Type B pancreatic cell (in vitro differentiated cells): Measurements from ENCODE around the gene MSANTD1. TPM values are rescaled to one million over a fixed set of nuclear protein-coding genes. Genes with fewer than 3 reads are reported as not detected.

Experiments
- DNase-seq: peaks from one replicate; pipeline ENCODE4 v3.0.0; 2021; ENCODE audit warnings: mixed read lengths; ENCODE audit not compliant: unreplicated experiment; ENCODE audit errors: extremely low spot score
- H3K27ac Mint-ChIP-seq: 2 replicates; pipeline ENCODE4 v1.8.0; 2021; ENCODE audit warnings: mild to moderate bottlenecking, mixed read lengths
- H3K27me3 Mint-ChIP-seq: 2 replicates; pipeline ENCODE4 v1.8.0; 2021; ENCODE audit warnings: mixed read lengths
- H3K36me3 Mint-ChIP-seq: 2 replicates; pipeline ENCODE4 v1.8.0; 2021; ENCODE audit warnings: mixed read lengths
- H3K4me1 Mint-ChIP-seq: one replicate; pipeline ENCODE4 v1.8.0; 2021; ENCODE audit warnings: mixed read lengths; ENCODE audit not compliant: unreplicated experiment
- H3K4me3 Mint-ChIP-seq: 2 replicates; pipeline ENCODE4 v1.8.0; 2021; ENCODE audit warnings: mild to moderate bottlenecking, mixed read lengths
- H3K9me3 Mint-ChIP-seq: 2 replicates; pipeline ENCODE4 v1.8.0; 2021; ENCODE audit warnings: mixed read lengths
- CTCF ChIP-seq: fragments of 200-600 bp; sonication (generic); conservative IDR thresholded peaks from 2 replicates; pipeline ENCODE4 v1.5.0; 2021; ENCODE audit warnings: antibody characterized with exemption, mild to moderate bottlenecking
- total RNA-seq: library from RNA; stranded (reverse); gene quantifications from 2 replicates; pipeline ENCODE4 v1.2.1, GENCODE V29; 2021; ENCODE audit warnings: low replicate concordance

Gene MSANTD1
- total RNA-seq, 1 donor from 2014 or later: 1.4 TPM

GRCh38 chr4:3217771-3218170 lies 31.2 kb upstream of the MSANTD1 start:
- Mint-ChIP-seq H3K36me3 (peaks cover 21% of the 10 kb centered on the region), H3K4me1 (no peaks in the 10 kb centered on the region), H3K9me3 (no peaks in the 10 kb centered on the region), H3K27ac (no peak overlapping the region), H3K4me3 (no peak overlapping the region), H3K27me3 (no peaks in the 10 kb centered on the region)
- TF ChIP-seq CTCF: no peak
- DNase-seq: no peak

- no peak for DNase-seq
- peaks cover 26% of the 10 kb centered on the region for H3K36me3 Mint-ChIP-seq
- no peak overlapping the region for H3K4me3 Mint-ChIP-seq
- H3K9me3 Mint-ChIP-seq: no peaks in the 10 kb centered on the region
- no peaks in the 10 kb centered on the region for H3K27me3 Mint-ChIP-seq
- TF ChIP-seq CTCF: no peak
- H3K4me1 Mint-ChIP-seq: no peaks in the 10 kb centered on the region
- H3K27ac Mint-ChIP-seq: no peak overlapping the region
Measured at GRCh38 chr4:3218824-3219760, 29.9 kb upstream of the MSANTD1 start.

GRCh38 chr4:3219761-3220475 lies 29.0 kb upstream of the MSANTD1 start:
- DNase-seq: no peak
- peaks cover 22% of the 10 kb centered on the region for H3K36me3 Mint-ChIP-seq
- no peak overlapping the region for H3K27ac Mint-ChIP-seq
- H3K4me3 Mint-ChIP-seq: no peak overlapping the region
- H3K4me1 Mint-ChIP-seq: no peaks in the 10 kb centered on the region
- H3K9me3 Mint-ChIP-seq: no peaks in the 10 kb centered on the region
- no peaks in the 10 kb centered on the region for H3K27me3 Mint-ChIP-seq
- TF ChIP-seq CTCF: no peak

GRCh38 chr4:3220476-3221183 lies 28.3 kb upstream of the MSANTD1 start:
- no peaks in the 10 kb centered on the region for H3K27me3 Mint-ChIP-seq
- no peak overlapping the region for H3K27ac Mint-ChIP-seq
- no peak overlapping the region for H3K4me3 Mint-ChIP-seq
- no peaks in the 10 kb centered on the region for H3K4me1 Mint-ChIP-seq
- peaks cover 22% of the 10 kb centered on the region for H3K36me3 Mint-ChIP-seq
- DNase-seq: no peak
- no peaks in the 10 kb centered on the region for H3K9me3 Mint-ChIP-seq
- no peak for TF ChIP-seq CTCF

- no peak overlapping the region for H3K27ac Mint-ChIP-seq
- no peaks in the 10 kb centered on the region for H3K9me3 Mint-ChIP-seq
- DNase-seq: no peak
- H3K4me1 Mint-ChIP-seq: no peaks in the 10 kb centered on the region
- H3K27me3 Mint-ChIP-seq: no peaks in the 10 kb centered on the region
- no peak for TF ChIP-seq CTCF
- H3K4me3 Mint-ChIP-seq: no peak overlapping the region
- peaks cover 20% of the 10 kb centered on the region for H3K36me3 Mint-ChIP-seq
Measured at GRCh38 chr4:3221184-3221494, 27.8 kb upstream of the MSANTD1 start.
